ENCODE measurements around the gene FIBCD1. TPM values are rescaled to one million over a fixed set of nuclear protein-coding genes. Genes with fewer than 3 reads are reported as not detected.

FIBCD1 gene
- polyA plus RNA-seq, 1 donor (not counting 4 experiments of a cell fraction or from before 2014, with no cell fraction given), result 0.79 TPM

GRCh38 chr9:130937146-130938076, 1.6 kb downstream of the FIBCD1 start:
- H3K27me3 ChIP-seq (ENCODE audit: control insufficient read depth, extremely low read depth, insufficient read depth, low read length), result peaks cover 59% of the 10 kb centered on the region
- peaks cover 4% of the 10 kb centered on the region for H4K20me1 ChIP-seq (ENCODE audit: control insufficient read depth, extremely low read depth, insufficient read depth, low read length)
- no peak overlapping the region for H3K9ac ChIP-seq (ENCODE audit: control insufficient read depth, extremely low read depth, insufficient read depth, low read length)
- H3K79me2 ChIP-seq (ENCODE audit: control insufficient read depth, insufficient read depth, low read length), result no peaks in the 10 kb centered on the region
- dilution Hi-C loops (cut with MboI; ENCODE audit: extremely low pct_ligation_motif_present, low sequenced_read_pairs), result no loop called here
- H3K9me1 ChIP-seq (ENCODE audit: control insufficient read depth, extremely low read depth, insufficient read depth, low read length), result no peaks in the 10 kb centered on the region
- no peak overlapping the region for H2AFZ ChIP-seq (ENCODE audit: control insufficient read depth, low read length)
- H3K4me2 ChIP-seq (ENCODE audit: control insufficient read depth, extremely low read depth, insufficient read depth, low read depth, low read length), result no peak overlapping the region
- H3K9me3 ChIP-seq (ENCODE audit: control insufficient read depth, low read depth, low read length), result no peaks in the 10 kb centered on the region
- no peak overlapping the region for H3K27ac ChIP-seq (ENCODE audit: control insufficient read depth, insufficient read depth, low read length)
- DNase-seq (ENCODE audit: low read depth, low spot score) (no peak), FAIRE-seq (no peak)
- no peaks in the 10 kb centered on the region for H3K36me3 ChIP-seq (ENCODE audit: control insufficient read depth in 2 of 2, extremely low read depth in 1 of 2, insufficient read depth in 2 of 2, low read length in 2 of 2)
- no peak overlapping the region for H3K4me3 ChIP-seq (ENCODE audit: control insufficient read depth in 2 of 3, extremely low read depth in 1 of 3, insufficient read depth in 2 of 3, low read depth in 1 of 3, low read length in 3 of 3)
- peaks cover 36% of the 10 kb centered on the region for H3K4me1 ChIP-seq (ENCODE audit: control insufficient read depth, extremely low read depth, insufficient read depth, low read length)
- no peak for TF ChIP-seq EZH2 (IDR thresholded peaks at IDR 0.05; ENCODE audit: low read length)
- no peak for TF ChIP-seq CTCF (optimal IDR thresholded peaks at IDR 0.05 in 1 of 3, IDR thresholded peaks at IDR 0.05 in 1 of 3, conservative IDR thresholded peaks at IDR 0.05 in 1 of 3; ENCODE audit: extremely low read depth in 1 of 3, insufficient read depth in 2 of 3, low read length in 3 of 3)

- H3K79me2 ChIP-seq (ENCODE audit: control insufficient read depth, insufficient read depth, low read length), result no peaks in the 10 kb centered on the region
- peaks cover 45% of the 10 kb centered on the region for H3K4me1 ChIP-seq (ENCODE audit: control insufficient read depth, extremely low read depth, insufficient read depth, low read length)
- peaks cover 3% of the 10 kb centered on the region for H4K20me1 ChIP-seq (ENCODE audit: control insufficient read depth, extremely low read depth, insufficient read depth, low read length)
- DNase-seq (ENCODE audit: low read depth, low spot score) (no peak), FAIRE-seq (no peak)
- H3K9me1 ChIP-seq (ENCODE audit: control insufficient read depth, extremely low read depth, insufficient read depth, low read length), result no peaks in the 10 kb centered on the region
- no peak overlapping the region for H2AFZ ChIP-seq (ENCODE audit: control insufficient read depth, low read length)
- H3K27ac ChIP-seq (ENCODE audit: control insufficient read depth, insufficient read depth, low read length), result no peak overlapping the region
- TF ChIP-seq CTCF (optimal IDR thresholded peaks at IDR 0.05 in 1 of 3, IDR thresholded peaks at IDR 0.05 in 1 of 3, conservative IDR thresholded peaks at IDR 0.05 in 1 of 3; ENCODE audit: extremely low read depth in 1 of 3, insufficient read depth in 2 of 3, low read length in 3 of 3), result no peak
- TF ChIP-seq EZH2 (IDR thresholded peaks at IDR 0.05; ENCODE audit: low read length), result no peak
- H3K9ac ChIP-seq (ENCODE audit: control insufficient read depth, extremely low read depth, insufficient read depth, low read length), result no peak overlapping the region
- H3K9me3 ChIP-seq (ENCODE audit: control insufficient read depth, low read depth, low read length), result no peaks in the 10 kb centered on the region
- peaks cover 55% of the 10 kb centered on the region for H3K27me3 ChIP-seq (ENCODE audit: control insufficient read depth, extremely low read depth, insufficient read depth, low read length)
- no peaks in the 10 kb centered on the region for H3K36me3 ChIP-seq (ENCODE audit: control insufficient read depth in 2 of 2, extremely low read depth in 1 of 2, insufficient read depth in 2 of 2, low read length in 2 of 2)
- H3K4me3 ChIP-seq (ENCODE audit: control insufficient read depth in 2 of 3, extremely low read depth in 1 of 3, insufficient read depth in 2 of 3, low read depth in 1 of 3, low read length in 3 of 3), result no peak overlapping the region
- dilution Hi-C loops (cut with MboI; ENCODE audit: extremely low pct_ligation_motif_present, low sequenced_read_pairs), result no loop called here
- no peak overlapping the region for H3K4me2 ChIP-seq (ENCODE audit: control insufficient read depth, extremely low read depth, insufficient read depth, low read depth, low read length)
Observed at GRCh38 chr9:130936285-130937117, 2.5 kb downstream of the FIBCD1 start.

Data from keratinocyte (primary cell).